ENCODE measurements around the gene ZNF33B. TPM values are rescaled to one million over a fixed set of nuclear protein-coding genes. Genes with fewer than 3 reads are reported as not detected.

Gene ZNF33B
- total RNA-seq, 1 donor = 5.3 TPM

DNA sequence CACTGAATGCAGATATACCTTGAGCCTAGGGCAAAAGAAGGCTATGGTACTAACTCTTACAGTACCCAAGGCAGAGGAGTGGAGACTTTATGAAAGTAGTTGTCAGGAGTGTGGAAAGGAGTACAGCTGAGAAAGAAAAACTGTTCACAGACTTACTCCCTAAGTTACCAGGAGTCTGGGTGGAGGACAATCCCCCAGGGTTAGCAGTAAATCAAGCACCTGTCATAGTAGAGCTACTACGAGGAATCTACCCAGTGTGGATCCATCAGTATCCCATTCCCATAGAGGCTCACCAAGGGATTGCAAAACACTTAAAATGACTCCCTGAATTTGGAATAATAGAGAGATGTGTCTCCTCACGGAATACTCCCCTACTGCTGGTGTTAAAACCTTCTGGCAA is 10.1 kb upstream of the ZNF33B start:
- no peak overlapping the region for H3K4me3 ChIP-seq (ENCODE audit: low read depth, low read length)
- TF ChIP-seq, protein P1, sequence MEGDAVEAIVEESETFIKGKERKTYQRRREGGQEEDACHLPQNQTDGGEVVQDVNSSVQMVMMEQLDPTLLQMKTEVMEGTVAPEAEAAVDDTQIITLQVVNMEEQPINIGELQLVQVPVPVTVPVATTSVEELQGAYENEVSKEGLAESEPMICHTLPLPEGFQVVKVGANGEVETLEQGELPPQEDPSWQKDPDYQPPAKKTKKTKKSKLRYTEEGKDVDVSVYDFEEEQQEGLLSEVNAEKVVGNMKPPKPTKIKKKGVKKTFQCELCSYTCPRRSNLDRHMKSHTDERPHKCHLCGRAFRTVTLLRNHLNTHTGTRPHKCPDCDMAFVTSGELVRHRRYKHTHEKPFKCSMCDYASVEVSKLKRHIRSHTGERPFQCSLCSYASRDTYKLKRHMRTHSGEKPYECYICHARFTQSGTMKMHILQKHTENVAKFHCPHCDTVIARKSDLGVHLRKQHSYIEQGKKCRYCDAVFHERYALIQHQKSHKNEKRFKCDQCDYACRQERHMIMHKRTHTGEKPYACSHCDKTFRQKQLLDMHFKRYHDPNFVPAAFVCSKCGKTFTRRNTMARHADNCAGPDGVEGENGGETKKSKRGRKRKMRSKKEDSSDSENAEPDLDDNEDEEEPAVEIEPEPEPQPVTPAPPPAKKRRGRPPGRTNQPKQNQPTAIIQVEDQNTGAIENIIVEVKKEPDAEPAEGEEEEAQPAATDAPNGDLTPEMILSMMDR (IDR thresholded peaks at IDR 0.05; ENCODE audit: insufficient read depth, low read length) = no peak
- no peak for DNase-seq (ENCODE audit: low read depth)

DNA sequence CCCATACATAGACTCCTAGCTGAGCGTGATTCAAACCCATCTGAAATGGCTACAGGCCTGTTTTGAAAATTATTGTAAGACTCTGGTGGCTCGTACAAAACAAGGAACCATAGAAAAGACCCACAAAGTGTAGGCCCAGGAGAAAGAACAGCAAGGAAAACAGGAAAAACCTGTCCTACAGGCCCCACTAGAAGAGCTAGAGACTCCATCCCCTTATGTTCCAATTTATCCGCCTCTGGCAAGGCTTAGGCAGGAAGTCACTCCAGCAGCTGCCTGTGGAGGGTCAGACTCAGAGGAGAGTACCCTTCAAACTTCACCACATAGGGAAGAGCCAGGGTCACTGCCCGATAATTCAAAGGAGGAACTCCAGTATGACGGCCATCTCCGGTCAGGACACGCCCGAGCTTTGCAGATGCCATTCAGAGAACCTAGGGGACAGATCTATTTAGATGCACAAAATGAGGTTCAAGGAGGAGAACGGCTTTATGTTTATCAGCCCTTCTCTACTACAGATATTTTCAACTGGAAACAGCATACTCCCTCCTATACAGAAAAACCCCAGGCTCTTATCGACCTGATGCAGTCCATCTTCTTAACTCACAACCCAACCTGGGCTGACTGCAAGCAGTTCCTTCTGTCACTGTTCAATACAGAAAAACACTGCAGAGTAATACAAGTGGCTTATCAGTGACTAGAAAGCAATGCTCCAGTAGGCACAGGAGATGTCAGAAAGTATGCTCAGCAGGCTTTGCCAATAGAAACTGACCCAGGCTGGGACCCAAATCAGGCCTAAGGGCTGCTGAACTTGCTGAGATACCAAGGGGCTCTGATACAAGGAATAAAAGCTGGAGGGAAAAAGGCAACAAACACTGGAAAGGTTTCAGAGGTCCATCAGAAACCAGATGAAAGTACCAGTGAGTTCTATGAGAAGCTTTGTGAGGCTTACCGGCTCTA is 8.6 kb upstream of the ZNF33B start:
- TF ChIP-seq, protein P1 (IDR thresholded peaks at IDR 0.05; ENCODE audit: insufficient read depth, low read length) = no peak
- no peak overlapping the region for H3K4me3 ChIP-seq (ENCODE audit: low read depth, low read length)
- DNase-seq (ENCODE audit: low read depth) = no peak

GRCh38 chr10:42646214-42646613 is 7.8 kb upstream of the ZNF33B start:
- TF ChIP-seq, protein P1 (IDR thresholded peaks at IDR 0.05; ENCODE audit: insufficient read depth, low read length) = no peak
- DNase-seq (ENCODE audit: low read depth) = no peak
- H3K4me3 ChIP-seq (ENCODE audit: low read depth, low read length) = no peak overlapping the region

DNA sequence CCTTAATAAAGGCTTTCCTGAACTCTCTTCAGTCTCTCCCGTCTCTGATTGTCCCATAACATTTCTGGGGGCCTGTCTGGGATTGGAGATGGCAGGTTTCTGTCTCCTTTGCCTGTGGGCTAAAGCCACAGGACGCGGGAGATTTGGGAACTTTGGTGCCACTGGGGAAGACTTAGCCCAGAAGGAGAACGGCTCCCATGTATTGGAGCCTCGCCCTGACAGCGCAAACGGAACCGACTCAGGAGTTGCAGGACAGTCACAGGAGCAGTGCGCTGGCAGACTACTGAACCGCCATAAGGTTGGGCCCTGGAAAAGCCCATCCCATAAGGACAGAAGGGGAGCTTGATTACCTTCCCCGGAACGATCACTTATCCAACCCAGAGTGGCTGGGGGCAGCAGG is 7.1 kb upstream of the ZNF33B start:
- TF ChIP-seq, protein P1 (IDR thresholded peaks at IDR 0.05; ENCODE audit: insufficient read depth, low read length) = no peak
- no peak for DNase-seq (ENCODE audit: low read depth)
- H3K4me3 ChIP-seq (ENCODE audit: low read depth, low read length) = no peak overlapping the region

DNA sequence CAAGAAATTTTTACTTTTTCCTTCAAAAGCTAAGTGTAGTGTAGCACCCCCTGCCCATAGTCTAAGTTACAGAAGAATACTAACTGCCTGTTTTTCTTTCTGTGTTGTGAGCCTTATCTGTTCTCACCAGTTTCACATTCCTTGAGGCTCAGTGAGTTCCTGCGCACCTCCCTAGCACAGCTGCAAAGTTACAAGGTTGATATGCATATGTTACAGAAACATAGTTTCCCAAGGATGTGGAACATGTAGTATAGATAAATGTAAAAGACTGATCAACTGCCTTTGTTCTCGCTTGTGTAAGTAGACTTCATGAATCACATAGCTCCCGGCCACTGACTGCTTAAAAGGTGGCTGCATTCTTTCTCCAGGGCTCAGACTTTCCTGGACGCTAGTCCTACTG is 6.7 kb upstream of the ZNF33B start:
- H3K4me3 ChIP-seq (ENCODE audit: low read depth, low read length) = no peak overlapping the region
- TF ChIP-seq, protein P1 (IDR thresholded peaks at IDR 0.05; ENCODE audit: insufficient read depth, low read length) = no peak
- DNase-seq (ENCODE audit: low read depth) = no peak

DNA sequence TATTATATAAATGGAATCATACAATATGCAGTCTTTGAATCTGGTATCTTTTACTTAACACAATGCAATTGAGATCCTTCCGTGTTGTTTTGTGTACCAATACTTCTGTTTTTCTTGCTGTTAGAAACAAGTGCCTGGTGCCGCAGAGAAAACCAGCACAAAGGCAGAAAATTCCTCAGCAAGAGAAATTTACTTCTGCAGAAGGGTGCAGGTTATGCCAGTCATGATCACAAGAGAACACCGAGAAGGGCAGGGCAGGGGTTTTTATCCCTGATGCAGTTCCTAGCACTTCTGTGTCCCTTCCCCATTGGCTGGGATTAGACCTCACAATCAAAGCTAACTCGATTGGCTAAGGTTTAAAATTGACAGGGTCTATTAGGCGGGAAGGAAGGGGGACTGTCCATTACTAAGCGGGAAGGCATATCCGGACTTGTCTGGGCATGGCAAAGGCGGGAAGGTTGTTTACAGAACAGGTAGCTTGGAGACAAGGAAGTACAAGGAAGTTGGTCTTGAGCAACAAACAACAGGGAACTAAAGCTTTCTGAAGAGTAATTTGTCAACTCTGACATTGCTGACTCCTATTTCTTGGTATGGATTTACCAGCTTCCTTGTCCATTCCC is 2.4 kb upstream of the ZNF33B start:
- no peak overlapping the region for H3K4me3 ChIP-seq (ENCODE audit: low read depth, low read length)
- DNase-seq (ENCODE audit: low read depth) = no peak
- TF ChIP-seq, protein P1 (IDR thresholded peaks at IDR 0.05; ENCODE audit: insufficient read depth, low read length) = no peak

Measured in fibroblast of the aortic adventitia (primary cell).